Activated CD4-positive, alpha-beta T cell treated with anti-CD3 and anti-CD28 coated beads for 4 hours (primary cell): ENCODE measurements around the gene SLC8A2.

ENCODE experiments used
- DNase-seq, 2 donors: peaks; one replicate each; pipeline ENCODE4 v3.0.0-alpha.2; 2020

SLC8A2 gene

GRCh38 chr19:47448360-47448727 lies 23.3 kb downstream of the SLC8A2 start:
- DNase-seq: no peak

GRCh38 chr19:47447470-47448359 lies 24.0 kb downstream of the SLC8A2 start:
- peak; percentile 36 to 46 for DNase-seq

- peak in 1 of 2 donors; percentile 14 for DNase-seq
Observed at GRCh38 chr19:47446534-47447469, 24.9 kb downstream of the SLC8A2 start.

GRCh38 chr19:47445937-47446402 lies 25.7 kb downstream of the SLC8A2 start:
- peak; percentile 89 to 93 for DNase-seq

GRCh38 chr19:47445527-47445926 lies 26.2 kb downstream of the SLC8A2 start:
- no peak for DNase-seq

GRCh38 chr19:47444388-47444821 lies 27.3 kb downstream of the SLC8A2 start:
- DNase-seq: peak; percentile 24 to 33

GRCh38 chr19:47443331-47443730 lies 28.4 kb downstream of the SLC8A2 start:
- DNase-seq: no peak

GRCh38 chr19:47438793-47439220 lies 32.9 kb downstream of the SLC8A2 start:
- DNase-seq: no peak

- DNase-seq: no peak
Observed at GRCh38 chr19:47437500-47437899, 34.2 kb downstream of the SLC8A2 start.

GRCh38 chr19:47436712-47437401 lies 34.8 kb downstream of the SLC8A2 start:
- DNase-seq: peak; percentile 84 to 91

- DNase-seq: no peak
Observed at GRCh38 chr19:47435883-47436417, 35.7 kb downstream of the SLC8A2 start.

- no peak for DNase-seq
Observed at GRCh38 chr19:47435196-47435595, 36.5 kb downstream of the SLC8A2 start.

GRCh38 chr19:47434088-47434487 lies 37.6 kb downstream of the SLC8A2 start:
- no peak for DNase-seq

GRCh38 chr19:47433121-47433520 lies 38.6 kb downstream of the SLC8A2 start:
- DNase-seq: no peak

- DNase-seq: no peak
Observed at GRCh38 chr19:47432499-47432898, 39.2 kb downstream of the SLC8A2 start.

GRCh38 chr19:47432091-47432490 lies 39.6 kb downstream of the SLC8A2 start:
- no peak for DNase-seq

GRCh38 chr19:47430041-47430802 lies 41.5 kb downstream of the SLC8A2 start:
- DNase-seq: no peak

- DNase-seq: no peak
Observed at GRCh38 chr19:47429140-47429793, 42.4 kb downstream of the SLC8A2 start.

GRCh38 chr19:47428177-47428894 lies 43.4 kb downstream of the SLC8A2 start:
- peak; percentile 81 to 87 for DNase-seq
